GM12865 (cell line): ENCODE data around the gene SGCD.

ENCODE experiments used
- DNase-seq: peaks from one replicate; pipeline ENCODE4 v3.0.0; 2010; ENCODE audit warnings: low read depth
- H3K4me3 ChIP-seq: 2 replicates; pipeline ENCODE4 v1.5.1; 2011; ENCODE audit warnings: mild to moderate bottlenecking, low read depth, low read length, control low read depth
- TF ChIP-seq, protein P1 (sequence below): IDR thresholded peaks from 2 replicates; pipeline ENCODE4 v1.5.1; 2011; ENCODE audit warnings: low read length, control low read depth, low read depth, inconsistent platforms; ENCODE audit not compliant: insufficient read depth; ENCODE audit errors: missing control alignments

Gene SGCD

GRCh38 chr5:156331845-156332244, 4.9 kb downstream of the SGCD start:
- H3K4me3 ChIP-seq, result no peak overlapping the region
- TF ChIP-seq, protein P1, sequence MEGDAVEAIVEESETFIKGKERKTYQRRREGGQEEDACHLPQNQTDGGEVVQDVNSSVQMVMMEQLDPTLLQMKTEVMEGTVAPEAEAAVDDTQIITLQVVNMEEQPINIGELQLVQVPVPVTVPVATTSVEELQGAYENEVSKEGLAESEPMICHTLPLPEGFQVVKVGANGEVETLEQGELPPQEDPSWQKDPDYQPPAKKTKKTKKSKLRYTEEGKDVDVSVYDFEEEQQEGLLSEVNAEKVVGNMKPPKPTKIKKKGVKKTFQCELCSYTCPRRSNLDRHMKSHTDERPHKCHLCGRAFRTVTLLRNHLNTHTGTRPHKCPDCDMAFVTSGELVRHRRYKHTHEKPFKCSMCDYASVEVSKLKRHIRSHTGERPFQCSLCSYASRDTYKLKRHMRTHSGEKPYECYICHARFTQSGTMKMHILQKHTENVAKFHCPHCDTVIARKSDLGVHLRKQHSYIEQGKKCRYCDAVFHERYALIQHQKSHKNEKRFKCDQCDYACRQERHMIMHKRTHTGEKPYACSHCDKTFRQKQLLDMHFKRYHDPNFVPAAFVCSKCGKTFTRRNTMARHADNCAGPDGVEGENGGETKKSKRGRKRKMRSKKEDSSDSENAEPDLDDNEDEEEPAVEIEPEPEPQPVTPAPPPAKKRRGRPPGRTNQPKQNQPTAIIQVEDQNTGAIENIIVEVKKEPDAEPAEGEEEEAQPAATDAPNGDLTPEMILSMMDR, result no peak
- DNase-seq, result no peak

GRCh38 chr5:156332245-156332644, 5.3 kb downstream of the SGCD start:
- TF ChIP-seq, protein P1, result no peak
- DNase-seq, result no peak
- H3K4me3 ChIP-seq, result no peak overlapping the region

DNA sequence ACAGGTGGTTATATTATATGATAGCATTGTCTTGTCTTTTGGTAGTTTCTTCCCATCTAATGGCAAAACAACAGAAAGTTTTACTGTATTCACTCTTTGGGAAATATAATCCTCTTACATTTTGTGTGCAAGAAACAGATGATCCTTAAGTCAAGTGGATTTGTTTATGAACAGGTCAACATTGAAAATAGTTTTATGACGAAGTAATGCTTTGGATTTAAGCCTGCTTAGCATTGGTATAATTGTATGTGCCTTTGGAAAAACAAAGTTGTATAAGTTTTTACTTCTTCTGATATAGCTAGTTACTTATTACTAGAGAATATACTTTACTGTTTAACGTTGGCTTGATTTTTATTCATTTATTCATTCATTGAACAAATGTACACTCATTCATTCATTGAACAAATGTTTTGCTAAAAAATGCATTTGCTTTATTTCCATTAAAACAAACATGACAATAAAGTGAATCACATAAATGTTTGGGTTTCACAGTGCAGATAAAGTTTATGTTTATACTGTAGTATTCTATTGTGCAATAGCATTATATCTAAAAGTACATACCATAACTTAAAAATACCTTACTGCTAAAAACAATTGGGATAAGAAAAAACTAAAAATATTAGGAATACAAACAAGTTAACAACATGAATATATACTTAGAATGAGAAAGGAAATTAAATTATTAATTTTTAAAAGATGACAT, 12.3 kb downstream of the SGCD start:
- TF ChIP-seq, protein P1, result no peak
- no peak overlapping the region for H3K4me3 ChIP-seq
- no peak for DNase-seq

DNA sequence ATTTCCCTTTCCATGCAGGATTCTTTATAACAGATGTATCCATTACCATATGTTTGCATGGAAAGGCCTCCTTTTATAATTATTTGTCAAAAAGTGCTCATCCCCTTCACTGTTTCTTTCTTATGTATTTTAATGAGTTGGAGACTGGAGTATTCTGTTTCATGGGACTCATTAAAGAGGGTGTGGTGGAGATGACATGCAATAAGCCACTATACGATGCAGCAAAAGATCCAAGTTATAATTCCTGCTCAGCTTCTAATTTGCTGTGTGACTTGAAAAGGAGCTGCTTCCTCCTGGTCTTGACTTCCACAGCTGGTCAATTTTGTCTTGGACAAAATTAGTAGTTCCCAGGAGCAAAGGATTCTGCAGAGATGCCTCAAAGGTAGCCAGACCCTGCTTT, 13.9 kb downstream of the SGCD start:
- DNase-seq, result no peak
- TF ChIP-seq, protein P1, result no peak
- no peak overlapping the region for H3K4me3 ChIP-seq

DNA sequence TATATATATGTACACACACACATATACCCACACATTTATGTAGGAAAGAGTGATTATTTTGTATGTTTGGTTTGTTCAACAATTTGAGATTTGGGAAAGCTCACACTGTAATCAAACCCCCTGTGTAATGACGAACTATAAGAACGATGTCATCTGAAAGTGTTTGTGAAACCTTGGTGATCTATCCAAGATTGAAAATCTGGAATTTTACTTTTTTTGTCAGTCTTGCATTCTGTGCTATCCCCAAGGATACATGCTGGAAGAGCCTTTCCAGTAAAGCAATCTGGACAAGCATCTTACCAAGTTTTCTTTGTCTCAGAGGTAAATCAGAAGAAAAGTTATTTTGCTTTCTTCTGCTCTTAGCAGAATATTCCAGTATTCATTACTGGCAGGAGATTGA, 23.3 kb downstream of the SGCD start:
- DNase-seq, result no peak
- TF ChIP-seq, protein P1, result no peak
- H3K4me3 ChIP-seq, result no peak overlapping the region

DNA sequence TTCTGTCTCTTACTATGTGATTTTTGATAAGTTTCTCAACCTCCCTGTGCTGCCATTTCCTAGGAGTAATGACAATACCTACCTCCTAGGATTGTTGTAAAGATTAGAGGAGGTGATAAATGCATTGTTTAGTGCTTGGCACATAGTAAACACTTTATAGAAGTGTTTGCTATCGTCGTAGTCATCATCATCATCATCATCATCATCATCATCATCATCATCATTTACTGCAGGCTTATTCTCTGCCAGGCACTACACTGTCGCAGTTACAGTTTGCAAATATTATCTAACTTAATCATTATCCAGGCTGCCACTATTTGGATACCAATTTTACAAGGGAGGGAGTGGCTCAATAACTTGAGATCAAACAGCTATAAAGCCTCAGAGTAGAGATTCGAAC, 24.5 kb downstream of the SGCD start:
- H3K4me3 ChIP-seq, result no peak overlapping the region

DNA sequence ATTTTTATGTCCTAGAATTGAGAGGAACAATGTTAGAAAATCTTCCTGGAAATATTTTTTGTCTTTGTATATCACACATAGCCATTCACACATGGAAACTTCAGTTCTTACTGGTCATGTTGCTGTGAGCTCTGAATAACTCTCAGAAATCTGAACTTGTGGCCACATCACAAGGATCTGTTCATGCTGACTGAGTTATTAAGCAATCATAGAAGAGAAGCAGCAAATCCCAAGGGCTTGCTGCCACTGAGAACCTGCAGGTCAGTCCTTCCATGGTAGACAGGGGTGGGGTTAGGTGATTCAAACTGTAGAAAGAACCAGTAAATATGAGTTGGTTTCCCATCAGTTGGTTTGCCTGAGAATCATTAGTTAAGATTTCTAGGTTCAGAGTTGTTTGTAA, 27.6 kb downstream of the SGCD start:
- no peak for DNase-seq
- TF ChIP-seq, protein P1, result no peak
- no peak overlapping the region for H3K4me3 ChIP-seq

More for the DNA sequence above, 24.5 kb downstream of the SGCD start:
- TF ChIP-seq, protein P1, result no peak
- no peak for DNase-seq
